Spleen (tissue), 3 donors: ENCODE measurements around the gene PPP1CA.

ENCODE experiments used
- POLR2A ChIP-seq, 3 donors: fragments of 450-650 bp; IDR thresholded peaks; one replicate each; pipeline ENCODE4 v1.5.1; 2017; ENCODE audit warnings: antibody characterized with exemption in 3 of 3, mild to moderate bottlenecking in 1 of 3
- POLR2AphosphoS5 ChIP-seq, 3 donors: sonication (generic); formaldehyde crosslinking; IDR thresholded peaks; one replicate each; pipeline ENCODE4 v1.5.1; 2017; ENCODE audit warnings: antibody characterized with exemption in 3 of 3

DNA sequence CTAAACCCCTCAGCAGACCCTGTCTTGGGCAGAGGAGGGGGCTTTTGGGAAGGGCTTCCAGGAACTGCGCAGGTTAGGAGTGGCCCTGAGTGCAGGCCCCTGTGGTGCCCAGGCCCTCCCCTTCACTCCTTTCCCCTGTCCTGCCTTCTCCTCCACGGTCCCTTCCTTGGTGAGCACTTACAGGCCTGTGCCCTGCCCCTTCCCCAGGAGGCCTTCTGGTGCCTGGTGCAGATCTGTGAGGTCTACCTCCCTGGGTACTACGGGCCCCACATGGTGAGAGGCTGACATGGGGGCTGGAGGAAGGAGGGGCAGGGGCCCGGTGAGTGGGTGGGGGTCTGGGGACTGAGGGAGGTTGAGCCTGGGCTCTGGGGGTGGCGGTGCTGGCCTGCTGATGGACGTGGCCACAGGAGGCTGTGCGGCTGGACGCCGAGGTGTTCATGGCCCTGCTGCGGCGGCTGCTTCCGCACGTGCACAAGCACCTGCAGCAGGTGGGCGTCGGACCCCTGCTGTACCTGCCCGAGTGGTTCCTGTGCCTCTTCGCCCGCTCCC is 4.8 kb upstream of the PPP1CA start:
- TF ChIP-seq POLR2AphosphoS5 (IDR thresholded peaks at IDR 0.05) (peak in 1 of 3 donors; percentile 56), POLR2A (IDR thresholded peaks at IDR 0.05) (no peak)
